ENCODE data around the gene ADAMTS4. TPM values are rescaled to one million over a fixed set of nuclear protein-coding genes. Genes with fewer than 3 reads are reported as not detected.

Gene ADAMTS4
- total and polyA plus RNA-seq, 12 donors, result 1.7 to 86.1 (median 13.2) TPM

DNA sequence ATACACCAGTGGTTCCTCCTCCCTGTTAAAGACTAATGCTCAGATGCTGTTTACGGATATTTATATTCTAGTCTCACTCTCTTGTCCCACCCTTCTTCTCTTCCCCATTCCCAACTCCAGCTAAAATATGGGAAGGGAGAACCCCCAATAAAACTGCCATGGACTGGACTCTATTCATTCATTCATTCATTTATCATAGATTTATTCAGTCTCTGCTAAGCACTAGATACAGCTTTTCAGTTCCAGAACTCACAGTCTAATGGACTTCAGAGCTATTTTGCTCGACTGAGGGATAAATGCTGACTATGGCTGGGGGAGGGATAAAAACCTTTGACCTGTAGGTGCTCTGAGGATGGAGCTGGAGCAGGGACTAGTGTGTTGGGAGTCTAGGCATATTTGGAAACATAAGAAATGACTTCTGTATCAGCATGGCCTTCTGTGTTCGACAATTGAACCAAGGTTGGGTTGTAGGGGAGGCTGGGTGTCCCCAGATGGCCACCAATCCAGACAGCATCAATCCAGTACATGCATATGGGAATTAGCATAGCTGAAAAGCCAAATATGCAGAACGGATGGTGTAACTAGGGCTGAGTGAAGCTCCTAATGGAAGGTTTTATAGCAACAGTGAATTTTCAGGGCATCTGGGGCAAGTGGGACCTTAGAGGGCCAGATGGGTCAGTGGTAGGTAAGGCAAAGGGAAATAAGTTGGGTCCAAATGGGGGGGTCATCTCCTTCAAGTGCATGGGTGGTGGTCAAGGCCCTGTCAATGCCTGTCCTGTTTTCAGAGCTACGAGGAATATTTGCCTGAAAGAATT lies 20.4 kb upstream of the ADAMTS4 start:
- Histone ChIP-seq H3K4me1 (peaks cover 0 to 37% (median 4%) of the 10 kb centered on the region in 9 donors), H3K27me3 (no peaks in the 10 kb centered on the region), H3K36me3 (peaks cover 0 to 36% (median 5%) of the 10 kb centered on the region in 9 donors), H3K4me3 (no peak overlapping the region), H3K27ac (no peak overlapping the region), H3K9me3 (no peaks in the 10 kb centered on the region)
- DNase-seq (no peak), ATAC-seq (no peak)
- intact Hi-C loops (cut with DNase I), result no loop called here
- WGBS, 2 donors, result 90 to 92% methylated on average over 5 of the region's 5 CpGs
- TF ChIP-seq, protein P1, sequence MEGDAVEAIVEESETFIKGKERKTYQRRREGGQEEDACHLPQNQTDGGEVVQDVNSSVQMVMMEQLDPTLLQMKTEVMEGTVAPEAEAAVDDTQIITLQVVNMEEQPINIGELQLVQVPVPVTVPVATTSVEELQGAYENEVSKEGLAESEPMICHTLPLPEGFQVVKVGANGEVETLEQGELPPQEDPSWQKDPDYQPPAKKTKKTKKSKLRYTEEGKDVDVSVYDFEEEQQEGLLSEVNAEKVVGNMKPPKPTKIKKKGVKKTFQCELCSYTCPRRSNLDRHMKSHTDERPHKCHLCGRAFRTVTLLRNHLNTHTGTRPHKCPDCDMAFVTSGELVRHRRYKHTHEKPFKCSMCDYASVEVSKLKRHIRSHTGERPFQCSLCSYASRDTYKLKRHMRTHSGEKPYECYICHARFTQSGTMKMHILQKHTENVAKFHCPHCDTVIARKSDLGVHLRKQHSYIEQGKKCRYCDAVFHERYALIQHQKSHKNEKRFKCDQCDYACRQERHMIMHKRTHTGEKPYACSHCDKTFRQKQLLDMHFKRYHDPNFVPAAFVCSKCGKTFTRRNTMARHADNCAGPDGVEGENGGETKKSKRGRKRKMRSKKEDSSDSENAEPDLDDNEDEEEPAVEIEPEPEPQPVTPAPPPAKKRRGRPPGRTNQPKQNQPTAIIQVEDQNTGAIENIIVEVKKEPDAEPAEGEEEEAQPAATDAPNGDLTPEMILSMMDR (IDR thresholded peaks at IDR 0.05), result no peak

DNA sequence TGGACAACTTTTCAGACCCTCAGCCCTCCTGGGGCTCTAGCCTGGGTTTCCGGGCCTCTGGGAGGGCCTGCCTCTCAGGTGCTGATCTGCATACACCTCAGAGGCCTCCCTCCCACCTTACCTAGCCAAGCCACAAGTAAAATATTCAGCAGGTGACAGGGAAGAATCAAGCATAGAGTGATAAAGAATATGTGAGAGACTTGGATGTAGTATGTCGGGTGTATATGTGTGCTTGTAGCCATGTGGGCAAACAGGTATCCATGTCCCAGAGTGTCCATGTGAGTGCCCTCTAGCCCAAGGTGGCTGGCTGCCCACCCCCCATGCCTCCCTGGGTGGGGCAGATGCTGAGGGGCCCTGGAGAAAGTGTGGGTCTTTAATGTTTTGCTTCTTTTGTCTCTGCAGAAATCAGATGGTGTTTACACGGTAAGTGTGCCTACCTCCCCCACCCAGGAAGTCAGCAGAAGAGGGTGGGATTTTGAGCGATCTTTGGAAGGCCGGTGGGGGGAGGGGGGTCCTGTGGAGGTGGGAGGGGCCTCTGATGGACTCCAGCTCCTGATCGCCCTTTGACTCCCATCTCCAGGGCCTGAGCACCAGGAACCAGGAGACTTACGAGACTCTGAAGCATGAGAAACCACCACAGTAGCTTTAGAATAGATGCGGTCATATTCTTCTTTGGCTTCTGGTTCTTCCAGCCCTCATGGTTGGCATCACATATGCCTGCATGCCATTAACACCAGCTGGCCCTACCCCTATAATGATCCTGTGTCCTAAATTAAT lies 19.6 kb upstream of the ADAMTS4 start:
- WGBS, 2 donors, result 75 to 80% methylated on average over 8 of the region's 8 CpGs
- peak overlapping the region in 2 of 10 donors; percentile 9 to 95 for H3K27ac ChIP-seq

DNA sequence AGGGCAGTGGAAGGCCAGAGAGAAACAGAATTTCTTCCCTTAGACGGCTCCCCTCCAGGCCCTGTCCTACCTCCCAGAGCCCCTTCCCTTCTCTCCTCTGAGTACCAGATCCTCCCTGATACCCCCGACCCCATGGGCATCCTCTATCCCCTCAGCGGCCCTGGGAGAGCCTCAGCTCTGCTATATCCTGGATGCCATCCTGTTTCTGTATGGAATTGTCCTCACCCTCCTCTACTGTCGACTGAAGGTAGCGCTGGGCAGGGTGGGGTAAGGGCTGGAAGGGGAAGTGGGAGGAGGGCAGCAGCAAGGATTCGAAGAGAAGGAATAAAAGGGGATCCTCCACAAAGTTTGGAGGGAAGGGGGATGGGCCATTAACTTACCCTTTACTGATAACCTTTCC lies 19.0 kb upstream of the ADAMTS4 start:
- intact Hi-C loops (cut with DNase I), result no loop called here
- peak in 2 of 8 donors; percentile 1 to 16 for ATAC-seq

More for the DNA sequence above, 19.6 kb upstream of the ADAMTS4 start:
- peaks cover 0 to 44% (median 12%) of the 10 kb centered on the region in 9 donors for H3K36me3 ChIP-seq
- H3K4me1 ChIP-seq, result peaks cover 0 to 44% (median 4%) of the 10 kb centered on the region in 9 donors
- H3K4me3 ChIP-seq, result peak overlapping the region in 1 of 10 donors; percentile 62
- TF ChIP-seq, protein P1 (IDR thresholded peaks at IDR 0.05), result no peak
- no peaks in the 10 kb centered on the region for H3K27me3 ChIP-seq
- intact Hi-C loops (cut with DNase I), result no loop called here
- no peaks in the 10 kb centered on the region for H3K9me3 ChIP-seq
- DNase-seq (no peak), ATAC-seq (no peak)

More for the DNA sequence above, 19.0 kb upstream of the ADAMTS4 start:
- Histone ChIP-seq H3K4me3 (peak overlapping the region in 3 of 10 donors; percentile 5 to 62 (median 19)), H3K27ac (peak overlapping the region in 5 of 10 donors; percentile 13 to 95 (median 74)), H3K4me1 (peaks cover 0 to 48% (median 4%) of the 10 kb centered on the region in 9 donors), H3K9me3 (no peaks in the 10 kb centered on the region), H3K27me3 (no peaks in the 10 kb centered on the region), H3K36me3 (peaks cover 0 to 50% (median 18%) of the 10 kb centered on the region in 9 donors)
- DNase-seq, result no peak
- TF ChIP-seq, protein P1 (IDR thresholded peaks at IDR 0.05), result no peak
- 59 to 68% methylated on average over 6 of the region's 6 CpGs for WGBS, 2 donors

Data from heart right ventricle (tissue), 16 donors.